Breast epithelium (tissue), 3 donors: Measurements from ENCODE around the gene CYP21A2.
"Not testable (repeated sequence)": the region's sequence is repeated elsewhere in the genome, so short reads cannot be mapped to it uniquely, and the experiment has no call there.

Experiments
- CTCF ChIP-seq, 3 donors: fragments of 450-650 bp; IDR thresholded peaks; one replicate each; pipeline ENCODE4 v1.5.1; 2016 to 2017; ENCODE audit warnings: antibody characterized with exemption in 3 of 3, mild to moderate bottlenecking in 3 of 3, moderate library complexity in 3 of 3
- POLR2A ChIP-seq: fragments of 450-650 bp; IDR thresholded peaks from one replicate; pipeline ENCODE4 v1.6.1; 2016; ENCODE audit warnings: antibody characterized with exemption, mild to moderate bottlenecking, moderate library complexity
- POLR2AphosphoS5 ChIP-seq, 3 donors: sonication (generic); formaldehyde crosslinking; IDR thresholded peaks; one replicate each; pipeline ENCODE4 v1.6.1; 2017; ENCODE audit warnings: antibody characterized with exemption in 3 of 3

- TF ChIP-seq CTCF (IDR thresholded peaks at IDR 0.05); POLR2A; POLR2AphosphoS5 (IDR thresholded peaks at IDR 0.05): not testable (repeated sequence)
Observed at GRCh38 chr6:32008616-32009015, 29.6 kb upstream of the CYP21A2 start.
